Upper lobe of right lung (tissue), 1 donor: Measurements from ENCODE around the gene ZFP1. TPM values are rescaled to one million over a fixed set of nuclear protein-coding genes. Genes with fewer than 3 reads are reported as not detected.

Experiments used
- ATAC-seq: fragments of 200-7000 bp; cut with Tn5 transposase; one replicate; pipeline ENCODE4 v1.9.1; 2020; ENCODE audit warnings: mild to moderate bottlenecking, moderate library complexity
- DNase-seq: peaks from one replicate; pipeline ENCODE4 v3.0.0-alpha.2; 2020
- H3K27ac ChIP-seq: fragments of 200-600 bp; one replicate; pipeline ENCODE4 v1.8.0; 2022
- H3K27me3 ChIP-seq: fragments of 200-600 bp; one replicate; pipeline ENCODE4 v1.8.0; 2022; ENCODE audit warnings: mild to moderate bottlenecking
- H3K36me3 ChIP-seq: fragments of 200-600 bp; one replicate; pipeline ENCODE4 v1.8.0; 2022
- H3K4me1 ChIP-seq: fragments of 200-600 bp; one replicate; pipeline ENCODE4 v1.8.0; 2022
- H3K4me3 ChIP-seq: fragments of 200-600 bp; one replicate; pipeline ENCODE4 v1.8.0; 2022; ENCODE audit warnings: mild to moderate bottlenecking
- H3K9me3 ChIP-seq: fragments of 200-600 bp; one replicate; pipeline ENCODE4 v1.8.0; 2022
- intact Hi-C: fragments of 100-400 bp; cut with DNase I; formaldehyde crosslinking; loops from one replicate; pipeline ENCODE4 v1.11.0; 2022
- total RNA-seq: library from RNA; stranded (reverse); fragmentation: NEBNext Ultra II Directional; extraction: Animal tissue kit (Norgen Biotek cat#: 25700); gene quantifications from one replicate; pipeline ENCODE4 v1.2.1, GENCODE V29; 2021
- TF ChIP-seq, protein P1 (sequence below): fragments of 200-600 bp; IDR thresholded peaks from one replicate; pipeline ENCODE4 v1.8.0; 2022; ENCODE audit warnings: antibody characterized with exemption
- donor health status: DM: no; HTN: yes; CAD: no; lungs with severe emphysema.

The ZFP1 gene
- total RNA-seq, 1 donor from 2014 or later, result 9.8 TPM

DNA sequence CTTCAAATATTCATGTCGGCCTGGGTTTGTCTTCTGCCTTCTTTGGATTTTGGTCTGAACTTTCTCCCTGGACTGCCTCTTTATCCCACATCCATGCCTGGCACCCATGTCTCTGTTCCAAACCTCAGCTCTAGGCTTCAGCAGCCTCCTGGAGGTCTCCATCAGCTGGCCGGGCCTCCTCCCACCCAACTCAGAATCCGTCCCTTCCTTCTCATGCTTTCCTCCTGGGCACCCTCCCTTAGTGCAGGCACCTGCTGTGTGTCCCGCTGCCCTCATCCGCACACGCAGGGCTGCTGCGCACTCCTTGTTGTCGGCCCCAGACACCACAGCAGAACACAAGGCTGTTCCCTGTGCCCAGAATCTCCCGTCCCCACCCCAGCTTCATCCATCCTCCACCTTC lies 45.7 kb upstream of the ZFP1 start:
- TF ChIP-seq, protein P1, sequence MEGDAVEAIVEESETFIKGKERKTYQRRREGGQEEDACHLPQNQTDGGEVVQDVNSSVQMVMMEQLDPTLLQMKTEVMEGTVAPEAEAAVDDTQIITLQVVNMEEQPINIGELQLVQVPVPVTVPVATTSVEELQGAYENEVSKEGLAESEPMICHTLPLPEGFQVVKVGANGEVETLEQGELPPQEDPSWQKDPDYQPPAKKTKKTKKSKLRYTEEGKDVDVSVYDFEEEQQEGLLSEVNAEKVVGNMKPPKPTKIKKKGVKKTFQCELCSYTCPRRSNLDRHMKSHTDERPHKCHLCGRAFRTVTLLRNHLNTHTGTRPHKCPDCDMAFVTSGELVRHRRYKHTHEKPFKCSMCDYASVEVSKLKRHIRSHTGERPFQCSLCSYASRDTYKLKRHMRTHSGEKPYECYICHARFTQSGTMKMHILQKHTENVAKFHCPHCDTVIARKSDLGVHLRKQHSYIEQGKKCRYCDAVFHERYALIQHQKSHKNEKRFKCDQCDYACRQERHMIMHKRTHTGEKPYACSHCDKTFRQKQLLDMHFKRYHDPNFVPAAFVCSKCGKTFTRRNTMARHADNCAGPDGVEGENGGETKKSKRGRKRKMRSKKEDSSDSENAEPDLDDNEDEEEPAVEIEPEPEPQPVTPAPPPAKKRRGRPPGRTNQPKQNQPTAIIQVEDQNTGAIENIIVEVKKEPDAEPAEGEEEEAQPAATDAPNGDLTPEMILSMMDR, result no peak
- Histone ChIP-seq H3K27me3 (no peaks in the 10 kb centered on the region), H3K9me3 (no peaks in the 10 kb centered on the region), H3K4me1 (peaks cover 49% of the 10 kb centered on the region), H3K4me3 (no peak overlapping the region), H3K36me3 (no peaks in the 10 kb centered on the region), H3K27ac (no peak overlapping the region)
- DNase-seq (no peak), ATAC-seq (no peak)
- intact Hi-C loops, result no loop called here

GRCh38 chr16:75103994-75104393 lies 44.3 kb upstream of the ZFP1 start:
- ATAC-seq (no peak), DNase-seq (no peak)
- Histone ChIP-seq H3K4me1 (peaks cover 43% of the 10 kb centered on the region), H3K36me3 (no peaks in the 10 kb centered on the region), H3K27ac (peak overlapping the region; percentile 76), H3K9me3 (no peaks in the 10 kb centered on the region), H3K4me3 (no peak overlapping the region), H3K27me3 (no peaks in the 10 kb centered on the region)
- TF ChIP-seq, protein P1, result no peak
- intact Hi-C loops, result no loop called here

GRCh38 chr16:75104836-75105235 lies 43.5 kb upstream of the ZFP1 start:
- Histone ChIP-seq H3K36me3 (no peaks in the 10 kb centered on the region), H3K4me3 (no peak overlapping the region), H3K4me1 (peaks cover 43% of the 10 kb centered on the region), H3K27ac (peak overlapping the region; percentile 76), H3K27me3 (no peaks in the 10 kb centered on the region), H3K9me3 (no peaks in the 10 kb centered on the region)
- intact Hi-C loops, result no loop called here
- TF ChIP-seq, protein P1, result no peak
- DNase-seq (no peak), ATAC-seq (no peak)

GRCh38 chr16:75105306-75106061 lies 42.8 kb upstream of the ZFP1 start:
- H3K9me3 ChIP-seq, result no peaks in the 10 kb centered on the region
- H3K27me3 ChIP-seq, result no peaks in the 10 kb centered on the region
- ATAC-seq, result peak; percentile 64
- TF ChIP-seq, protein P1, result no peak
- peak overlapping the region; percentile 76 for H3K27ac ChIP-seq
- H3K4me3 ChIP-seq, result no peak overlapping the region
- peaks cover 43% of the 10 kb centered on the region for H3K4me1 ChIP-seq
- DNase-seq, result peak; percentile 69
- intact Hi-C loops, result no loop called here
- H3K36me3 ChIP-seq, result no peaks in the 10 kb centered on the region

- intact Hi-C loops, result no loop called here
- peak overlapping the region; percentile 76 for H3K27ac ChIP-seq
- TF ChIP-seq, protein P1, result no peak
- H3K27me3 ChIP-seq, result no peaks in the 10 kb centered on the region
- ATAC-seq (no peak), DNase-seq (peak; percentile 53)
- no peak overlapping the region for H3K4me3 ChIP-seq
- peaks cover 54% of the 10 kb centered on the region for H3K4me1 ChIP-seq
- no peaks in the 10 kb centered on the region for H3K9me3 ChIP-seq
- H3K36me3 ChIP-seq, result no peaks in the 10 kb centered on the region
Measured at GRCh38 chr16:75106351-75107274, 41.7 kb upstream of the ZFP1 start.
